ENCODE data around the gene BAZ2B. TPM values are rescaled to one million over a fixed set of nuclear protein-coding genes. Genes with fewer than 3 reads are reported as not detected.

The BAZ2B gene
- total RNA-seq, 1 experiment from 2014 or later, result 54.9 TPM

DNA sequence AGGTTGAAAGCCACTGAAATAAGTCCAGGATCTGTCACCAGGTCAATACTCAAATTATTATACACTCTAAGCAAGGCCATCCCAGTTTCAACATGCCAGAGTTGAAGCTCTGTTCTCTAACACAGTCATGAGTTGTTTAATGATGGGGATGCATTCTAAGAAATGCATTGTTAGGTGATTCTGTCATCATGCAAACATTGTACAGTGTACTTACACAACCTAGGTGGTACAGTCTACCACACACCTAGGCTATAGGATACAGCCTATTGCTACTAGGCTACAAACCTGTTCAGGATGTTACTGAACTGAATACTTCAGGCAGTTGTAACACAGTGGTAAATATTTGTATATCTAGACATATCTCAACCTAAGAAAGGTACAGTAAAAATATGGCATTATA lies 162.2 kb downstream of the BAZ2B start:
- no peak overlapping the region for H3K23ac ChIP-seq (ENCODE audit: insufficient read length, low read depth, low read length)
- no peak overlapping the region for H2BK120ac ChIP-seq (ENCODE audit: low read depth, low read length, poor library complexity, severe bottlenecking)
- no peak overlapping the region for H4K5ac ChIP-seq (ENCODE audit: insufficient read length, low read depth, low read length)
- H2BK5ac ChIP-seq (ENCODE audit: insufficient read length, low read length), result no peak overlapping the region
- no peak overlapping the region for H3K56ac ChIP-seq (ENCODE audit: insufficient read length, low read depth, low read length)
- no peak overlapping the region for H3K27ac ChIP-seq (ENCODE audit: insufficient read length, low read depth, low read length)
- H2BK20ac ChIP-seq (ENCODE audit: low read depth, low read length, poor library complexity, severe bottlenecking), result no peak overlapping the region
- H3K14ac ChIP-seq (ENCODE audit: insufficient read depth, low read length), result no peak overlapping the region
- Mint-ChIP-seq H3K4me1 (peaks cover 8 to 9% of the 10 kb centered on the region in 2 experiments), H3K9me3 (no peaks in the 10 kb centered on the region), H3K4me3 (no peak overlapping the region), H3K27ac (no peak overlapping the region), H3K36me3 (ENCODE audit: insufficient read depth in 1 of 3, low read depth in 3 of 3) (peaks cover 0 to 6% (median 0%) of the 10 kb centered on the region in 3 experiments; a peak in 1 of 7 replicates), H3K27me3 (ENCODE audit: low read depth) (no peaks in the 10 kb centered on the region)
- H4K91ac ChIP-seq (ENCODE audit: insufficient read length, low read depth, low read length), result no peak overlapping the region
- H2AFZ ChIP-seq (ENCODE audit: low read length), result no peak overlapping the region
- H3K9me3 ChIP-seq (ENCODE audit: control insufficient read depth, low read depth, low read length), result no peaks in the 10 kb centered on the region
- no peak for TF ChIP-seq CTCF (conservative IDR thresholded peaks at IDR 0.05)
- H3K4ac ChIP-seq (ENCODE audit: low read depth, low read length), result no peak overlapping the region
- no peak overlapping the region for H2BK15ac ChIP-seq (ENCODE audit: low read depth, low read length)
- no peak for DNase-seq
- no peak overlapping the region for H3K18ac ChIP-seq (ENCODE audit: insufficient read length, low read depth, low read length)
- H3K79me1 ChIP-seq (ENCODE audit: insufficient read depth, low read depth, low read length, poor library complexity, severe bottlenecking), result no peaks in the 10 kb centered on the region
- no peak overlapping the region for H2BK12ac ChIP-seq (ENCODE audit: insufficient read length, low read depth, low read length)
- H4K8ac ChIP-seq (replicated peaks; ENCODE audit: insufficient read length, low read depth, low read length), result no peak overlapping the region
- H3K27me3 ChIP-seq (ENCODE audit: insufficient read depth, low read length), result no peaks in the 10 kb centered on the region
- no peak overlapping the region for H3K4me2 ChIP-seq (ENCODE audit: insufficient read depth, insufficient read length, low read length)
- no peak overlapping the region for H3K9ac ChIP-seq (ENCODE audit: extremely low read depth, insufficient read length, low read length)
- H4K20me1 ChIP-seq (ENCODE audit: control insufficient read depth, insufficient read depth, insufficient read length), result no peaks in the 10 kb centered on the region
- no peak overlapping the region for H2AK5ac ChIP-seq (ENCODE audit: insufficient read length, low read length)
- H3K79me2 ChIP-seq (ENCODE audit: insufficient read depth, low read length), result no peaks in the 10 kb centered on the region
- no peaks in the 10 kb centered on the region for H3K23me2 ChIP-seq (ENCODE audit: insufficient read length, low read depth, low read length, poor library complexity, severe bottlenecking)
- no peak overlapping the region for H3T11ph ChIP-seq (ENCODE audit: low read length)
- no peaks in the 10 kb centered on the region for H3K4me1 ChIP-seq (ENCODE audit: insufficient read depth, low read length)

All from H9 (cell line).